Parathyroid adenoma (tissue), 2 donors: ENCODE measurements around the gene ARHGAP26.

Experiments
- H2AFZ ChIP-seq: fragments of 300-600 bp; sonication (generic); one replicate; pipeline ENCODE4 v1.7.0; 2017; ENCODE audit warnings: antibody characterized with exemption, mild to moderate bottlenecking
- H3K27ac ChIP-seq: fragments of 300-600 bp; sonication (generic); one replicate; pipeline ENCODE4 v1.7.0; 2017
- H3K27me3 ChIP-seq: fragments of 300-600 bp; sonication (generic); one replicate; pipeline ENCODE4 v1.7.0; 2017; ENCODE audit warnings: low read length; ENCODE audit not compliant: control insufficient read depth, insufficient read depth
- H3K36me3 ChIP-seq: fragments of 300-600 bp; sonication (generic); one replicate; pipeline ENCODE4 v1.7.0; 2017; ENCODE audit warnings: low read length; ENCODE audit not compliant: control insufficient read depth, insufficient read depth
- H3K4me1 ChIP-seq: fragments of 300-600 bp; sonication (generic); one replicate; pipeline ENCODE4 v1.7.0; 2017; ENCODE audit warnings: control low read depth
- H3K4me2 ChIP-seq: fragments of 300-600 bp; sonication (generic); one replicate; pipeline ENCODE4 v1.7.0; 2017; ENCODE audit warnings: low read length
- H3K4me3 ChIP-seq: fragments of 300-600 bp; sonication (generic); one replicate; pipeline ENCODE4 v1.7.0; 2017; ENCODE audit warnings: low read depth, low read length
- H3K79me2 ChIP-seq: fragments of 300-600 bp; sonication (generic); one replicate; pipeline ENCODE4 v1.7.0; 2017; ENCODE audit warnings: control low read depth
- H3K9ac ChIP-seq: fragments of 300-600 bp; sonication (generic); one replicate; pipeline ENCODE4 v1.7.0; 2017; ENCODE audit warnings: mild to moderate bottlenecking
- H3K9me3 ChIP-seq: fragments of 300-600 bp; sonication (generic); one replicate; pipeline ENCODE4 v1.7.0; 2017; ENCODE audit warnings: low read length; ENCODE audit not compliant: control insufficient read depth
- TF ChIP-seq, protein P1 (sequence below): fragments of 300-600 bp; sonication (generic); IDR thresholded peaks from one replicate; pipeline ENCODE4 v1.7.0; 2017; ENCODE audit warnings: antibody characterized with exemption, mild to moderate bottlenecking
- donor health status: primary hyperparathyroidism.

Gene ARHGAP26

DNA sequence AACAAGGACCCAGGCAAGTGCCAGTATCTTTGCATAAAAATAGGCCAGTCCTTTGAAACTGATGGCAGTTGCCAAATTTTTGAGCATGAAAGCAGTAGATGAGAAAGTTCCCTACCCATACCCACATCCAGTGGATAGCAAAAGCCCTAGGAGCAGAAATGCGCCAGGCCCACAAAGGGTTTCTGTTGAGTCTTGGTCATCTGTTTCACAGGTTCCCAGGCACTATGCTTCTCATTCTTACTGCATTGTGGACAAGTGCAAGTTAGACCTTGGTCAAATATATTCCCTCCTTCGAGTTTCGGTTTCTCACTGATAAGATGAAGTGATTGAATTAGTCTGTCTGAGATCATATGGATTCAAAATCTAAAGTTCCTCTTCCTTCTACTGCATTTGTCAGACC is 481.0 kb downstream of the ARHGAP26 start:
- Histone ChIP-seq H3K9ac (no peak overlapping the region), H3K36me3 (no peaks in the 10 kb centered on the region), H3K4me3 (no peak overlapping the region), H3K27me3 (no peaks in the 10 kb centered on the region), H2AFZ (no peak overlapping the region), H3K27ac (no peak overlapping the region), H3K4me2 (no peak overlapping the region), H3K9me3 (no peaks in the 10 kb centered on the region), H3K79me2 (no peaks in the 10 kb centered on the region), H3K4me1 (peaks cover 10% of the 10 kb centered on the region)
- TF ChIP-seq, protein P1, sequence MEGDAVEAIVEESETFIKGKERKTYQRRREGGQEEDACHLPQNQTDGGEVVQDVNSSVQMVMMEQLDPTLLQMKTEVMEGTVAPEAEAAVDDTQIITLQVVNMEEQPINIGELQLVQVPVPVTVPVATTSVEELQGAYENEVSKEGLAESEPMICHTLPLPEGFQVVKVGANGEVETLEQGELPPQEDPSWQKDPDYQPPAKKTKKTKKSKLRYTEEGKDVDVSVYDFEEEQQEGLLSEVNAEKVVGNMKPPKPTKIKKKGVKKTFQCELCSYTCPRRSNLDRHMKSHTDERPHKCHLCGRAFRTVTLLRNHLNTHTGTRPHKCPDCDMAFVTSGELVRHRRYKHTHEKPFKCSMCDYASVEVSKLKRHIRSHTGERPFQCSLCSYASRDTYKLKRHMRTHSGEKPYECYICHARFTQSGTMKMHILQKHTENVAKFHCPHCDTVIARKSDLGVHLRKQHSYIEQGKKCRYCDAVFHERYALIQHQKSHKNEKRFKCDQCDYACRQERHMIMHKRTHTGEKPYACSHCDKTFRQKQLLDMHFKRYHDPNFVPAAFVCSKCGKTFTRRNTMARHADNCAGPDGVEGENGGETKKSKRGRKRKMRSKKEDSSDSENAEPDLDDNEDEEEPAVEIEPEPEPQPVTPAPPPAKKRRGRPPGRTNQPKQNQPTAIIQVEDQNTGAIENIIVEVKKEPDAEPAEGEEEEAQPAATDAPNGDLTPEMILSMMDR: no peak

DNA sequence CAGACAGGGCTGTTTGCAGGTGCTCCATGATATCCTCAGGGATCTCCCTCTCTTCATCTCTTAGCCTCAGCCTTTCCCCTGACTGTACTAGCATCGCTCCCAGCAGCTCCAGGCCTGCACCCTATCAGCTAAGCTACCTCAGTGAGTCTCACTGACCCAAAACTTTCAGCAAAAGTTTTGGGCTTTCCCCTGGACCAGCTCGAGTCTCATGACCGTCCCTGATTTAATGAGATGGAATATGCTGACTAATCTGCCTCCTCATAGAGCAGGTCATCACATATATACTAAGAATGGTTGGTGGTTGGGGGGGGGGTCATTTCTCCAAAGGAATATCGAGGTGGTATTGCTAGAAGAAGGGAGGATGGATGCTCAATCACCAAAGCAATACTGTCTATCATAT is 481.8 kb downstream of the ARHGAP26 start:
- TF ChIP-seq, protein P1: no peak
- Histone ChIP-seq H2AFZ (no peak overlapping the region), H3K79me2 (no peaks in the 10 kb centered on the region), H3K27ac (no peak overlapping the region), H3K4me2 (no peak overlapping the region), H3K36me3 (no peaks in the 10 kb centered on the region), H3K27me3 (no peaks in the 10 kb centered on the region), H3K4me3 (no peak overlapping the region), H3K9ac (no peak overlapping the region), H3K4me1 (peaks cover 10% of the 10 kb centered on the region), H3K9me3 (no peaks in the 10 kb centered on the region)

DNA sequence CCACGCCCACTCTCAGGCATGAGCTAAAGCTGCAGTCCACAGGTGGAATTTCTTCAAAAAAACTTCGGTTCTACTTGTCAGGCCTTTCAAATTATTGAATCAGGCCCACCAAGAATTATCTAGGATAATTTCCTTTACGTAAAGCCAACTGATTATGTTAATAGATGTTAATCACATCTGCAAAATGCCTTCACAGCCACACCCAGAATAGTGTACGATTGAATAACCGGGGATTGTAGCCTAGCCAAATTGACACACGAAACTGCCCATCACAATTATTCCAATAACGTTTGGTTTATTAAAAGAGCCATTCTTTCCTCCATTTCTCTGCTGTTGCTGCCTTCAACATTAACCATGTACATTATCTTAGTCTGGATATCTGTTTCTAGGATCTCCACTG is 484.6 kb downstream of the ARHGAP26 start:
- Histone ChIP-seq H3K4me1 (no peaks in the 10 kb centered on the region), H3K79me2 (no peaks in the 10 kb centered on the region)
- TF ChIP-seq, protein P1: no peak

GRCh38 chr5:143258559-143259253 is 488.5 kb downstream of the ARHGAP26 start:
- Histone ChIP-seq H3K36me3 (no peaks in the 10 kb centered on the region), H2AFZ (no peak overlapping the region), H3K27ac (no peak overlapping the region), H3K9me3 (no peaks in the 10 kb centered on the region), H3K79me2 (no peaks in the 10 kb centered on the region), H3K9ac (no peak overlapping the region), H3K4me2 (no peak overlapping the region), H3K4me3 (no peak overlapping the region), H3K4me1 (no peaks in the 10 kb centered on the region), H3K27me3 (no peaks in the 10 kb centered on the region)
- TF ChIP-seq, protein P1: no peak

More for the DNA sequence above, 484.6 kb downstream of the ARHGAP26 start:
- Histone ChIP-seq H2AFZ (no peak overlapping the region), H3K36me3 (no peaks in the 10 kb centered on the region), H3K4me2 (no peak overlapping the region), H3K9me3 (no peaks in the 10 kb centered on the region), H3K4me3 (no peak overlapping the region), H3K27ac (no peak overlapping the region), H3K9ac (no peak overlapping the region), H3K27me3 (no peaks in the 10 kb centered on the region)

- no peaks in the 10 kb centered on the region for H3K79me2 ChIP-seq
- no peaks in the 10 kb centered on the region for H3K36me3 ChIP-seq
- TF ChIP-seq, protein P1: no peak
Observed at GRCh38 chr5:143259254-143259605, 489.1 kb downstream of the ARHGAP26 start.

More at GRCh38 chr5:143259254-143259605, 489.1 kb downstream of the ARHGAP26 start:
- H3K4me1 ChIP-seq: no peaks in the 10 kb centered on the region
- no peak overlapping the region for H3K9ac ChIP-seq
- no peak overlapping the region for H3K4me3 ChIP-seq
- no peak overlapping the region for H3K4me2 ChIP-seq
- H3K9me3 ChIP-seq: no peaks in the 10 kb centered on the region
- no peak overlapping the region for H3K27ac ChIP-seq
- no peak overlapping the region for H2AFZ ChIP-seq
- H3K27me3 ChIP-seq: no peaks in the 10 kb centered on the region
